GM23338 (cell line): ENCODE measurements around the gene RIPK4. TPM values are rescaled to one million over a fixed set of nuclear protein-coding genes. Genes with fewer than 3 reads are reported as not detected.

Source experiments
- microRNA-seq: library from miRNA; unstranded; fragments of <30 nt; microRNA quantifications from one replicate; pipeline ENCODE4, GENCODE V29; 2017
- polyA plus RNA-seq: library from polyadenylated mRNA; unstranded; fragments of >200 nt; fragmentation: Nextera tagmentation; extraction: Ambion mirVana; gene quantifications from 2 replicates; pipeline ENCODE4 v1.2.1, GENCODE V29; 2016
- small RNA-seq: library from RNA; depleted of rRNA; stranded (forward); fragments of <200 nt; gene quantifications from one replicate; pipeline ENCODE3, GENCODE V24; 2014; ENCODE audit warnings: low replicate concordance
- total RNA-seq: library from RNA; depleted of rRNA; stranded (reverse); fragments of >200 nt; shearing (Covaris generic); gene quantifications from 2 replicates; pipeline ENCODE4 v1.2.3, GENCODE V29; 2014; rRNA removed

RIPK4 gene
- total and polyA plus RNA-seq, 2 experiments from 2014 or later, result 2.5 to 9.9 TPM

Small RNA genes within 50 kb of the gene (microRNA-seq; reads per million reads assigned to microRNA genes)
- not detected for gene MIR6814

Small RNA genes within 50 kb of the gene (small RNA-seq; reads per million reads assigned to genes)
- gene MIR6814, result not detected

Other genes starting within 250 kb of the RIPK4 start
- 8.2 and 10.6 TPM in 2 replicates for gene PRDM15, start 112.3 kb upstream of the RIPK4 start, total RNA-seq
- 3.0 and 3.1 TPM in 2 replicates for gene PRDM15, start 112.3 kb upstream of the RIPK4 start, polyA plus RNA-seq
- 12.7 and 16.2 TPM in 2 replicates for gene C2CD2, start 187.0 kb upstream of the RIPK4 start, total RNA-seq
- 3.1 and 4.5 TPM in 2 replicates for gene C2CD2, start 187.0 kb upstream of the RIPK4 start, polyA plus RNA-seq
- gene ZBTB21, start 243.3 kb upstream of the RIPK4 start, total RNA-seq, result 11.0 and 13.6 TPM in 2 replicates
- gene ZBTB21, start 243.3 kb upstream of the RIPK4 start, polyA plus RNA-seq, result 8.7 and 10.0 TPM in 2 replicates